Measurements from ENCODE around the gene CFAP73.
"Not testable (repeated sequence)": the region's sequence is repeated elsewhere in the genome, so short reads cannot be mapped to it uniquely, and the experiment has no call there.

CFAP73 gene

DNA sequence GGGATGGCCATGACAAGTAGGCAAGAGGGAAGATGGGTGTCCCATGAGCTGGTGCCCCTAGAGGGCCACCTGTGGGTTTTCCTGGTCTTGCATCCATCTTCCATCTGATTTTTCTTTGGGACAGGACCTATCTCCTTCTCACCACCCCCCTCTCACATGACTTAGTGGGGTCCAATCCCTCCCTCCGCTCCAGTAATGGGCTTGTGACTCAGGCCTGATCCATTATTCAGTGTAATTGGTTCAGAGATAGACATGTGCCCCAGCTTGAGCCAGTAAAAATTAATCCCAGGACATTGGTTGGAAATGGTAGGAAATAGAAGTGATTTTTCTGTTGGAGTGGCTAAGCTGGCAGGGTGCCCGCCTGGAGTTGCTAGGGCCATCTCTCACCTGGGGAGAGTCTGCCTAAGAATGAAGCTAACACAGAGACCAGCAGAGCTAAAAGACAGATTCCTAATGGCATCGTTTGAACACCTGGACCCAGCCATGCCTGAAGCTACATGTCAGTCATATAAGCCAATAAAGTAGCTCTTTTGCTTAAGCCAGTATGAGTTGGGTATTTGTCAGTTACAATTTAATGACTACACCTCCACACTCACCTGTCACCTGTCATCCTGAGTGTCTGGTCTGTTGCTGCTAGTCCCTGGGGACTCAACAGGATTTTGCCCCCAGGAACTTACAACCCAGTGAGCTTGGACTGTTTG lies 28.7 kb upstream of the CFAP73 start:
- no peak for DNase-seq

DNA sequence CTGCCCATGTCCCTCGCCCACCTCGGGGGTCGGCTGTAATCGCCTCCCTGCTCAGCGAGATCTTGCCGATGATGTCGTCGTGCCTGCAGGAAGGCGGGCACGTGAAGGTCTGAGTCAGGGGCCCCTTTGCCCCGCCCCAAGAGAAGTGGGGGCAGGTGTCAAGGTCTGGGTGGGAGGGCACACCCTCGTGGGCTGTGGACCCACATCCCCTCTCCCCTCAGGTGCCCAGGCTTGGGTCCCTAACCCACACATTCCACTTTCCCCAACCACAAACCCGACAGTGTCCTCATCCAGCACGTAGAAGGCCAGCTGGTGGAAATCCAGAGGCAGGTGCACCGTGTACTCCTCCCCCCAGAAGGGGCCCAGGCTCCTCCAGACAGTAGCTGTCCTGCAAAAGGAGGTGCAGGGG lies 21.7 kb upstream of the CFAP73 start:
- no peak for DNase-seq

DNA sequence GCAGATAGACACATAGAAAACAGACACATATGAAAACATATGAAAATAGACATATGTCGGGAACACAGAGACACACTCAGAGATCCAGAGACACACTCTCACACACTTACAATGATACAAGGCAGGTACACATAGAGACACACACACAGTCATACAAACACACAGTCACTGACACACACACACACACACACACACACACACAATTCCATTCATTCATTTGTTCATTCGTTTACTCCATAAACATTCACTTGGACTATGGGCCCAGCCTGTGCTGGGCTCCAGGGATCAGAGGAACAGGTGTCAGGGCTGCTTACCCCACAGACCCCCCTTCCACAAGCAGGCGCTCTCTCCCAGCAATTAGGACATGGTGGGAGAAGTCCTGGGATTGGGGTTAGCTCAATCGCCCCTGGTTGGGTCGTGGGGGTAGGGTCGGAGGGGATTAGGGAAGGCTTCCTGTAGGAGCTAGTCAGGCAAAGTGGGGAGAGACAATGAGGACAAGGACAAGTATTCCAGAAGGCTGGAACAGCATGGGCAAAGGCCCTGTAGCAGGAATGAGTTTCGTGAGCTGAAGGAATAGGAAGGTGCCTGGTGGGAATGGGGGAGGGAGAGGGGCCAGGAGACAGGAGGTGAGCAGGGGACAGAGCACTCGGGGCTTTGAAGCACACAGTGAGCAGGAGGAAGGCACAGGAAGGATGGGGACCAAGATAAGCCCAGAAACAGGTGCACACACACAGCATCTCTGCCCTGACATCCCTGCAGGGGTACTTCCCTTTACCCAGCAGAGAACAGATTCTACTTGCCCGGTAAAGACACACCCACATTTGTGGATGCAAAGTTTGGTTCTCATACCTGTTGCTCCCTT lies 20.5 kb upstream of the CFAP73 start:
- DNase-seq = no peak

DNA sequence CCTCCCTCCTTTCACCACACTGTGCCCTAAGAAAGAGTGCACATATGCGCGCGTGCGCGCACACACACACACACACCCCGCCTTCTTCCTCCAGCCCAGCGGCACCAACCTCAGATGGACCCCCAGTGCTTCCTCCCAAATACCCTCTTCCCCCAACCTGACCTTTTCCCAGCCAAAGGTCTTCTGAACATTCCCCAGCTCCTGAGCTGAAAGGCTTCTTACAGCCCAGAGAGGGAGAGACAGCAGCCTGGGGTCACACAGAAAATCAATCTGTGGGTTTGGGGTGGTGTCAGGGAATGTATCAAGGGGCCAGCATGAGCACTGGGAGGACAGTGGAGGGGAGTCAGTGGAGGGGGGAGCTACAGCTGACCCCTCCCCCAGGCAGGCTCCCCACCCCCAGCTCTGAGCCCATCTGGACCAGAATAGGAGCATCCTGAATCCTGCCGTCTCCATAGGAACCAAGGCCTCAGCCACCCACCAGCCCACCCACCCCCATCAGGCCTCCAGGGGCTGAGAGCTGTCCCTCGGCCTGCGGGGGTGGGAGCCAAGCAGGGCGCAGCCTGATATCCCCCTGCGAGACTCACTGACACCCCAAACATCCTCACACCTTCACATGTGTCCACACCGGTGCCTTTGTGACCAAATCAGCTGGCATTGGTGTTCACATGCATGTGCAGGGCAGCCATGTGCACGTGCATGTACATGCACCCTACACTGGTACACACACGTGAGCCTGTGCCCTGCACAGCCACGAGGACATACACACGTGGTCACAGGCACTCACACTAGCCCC lies 19.7 kb upstream of the CFAP73 start:
- DNase-seq = no peak

DNA sequence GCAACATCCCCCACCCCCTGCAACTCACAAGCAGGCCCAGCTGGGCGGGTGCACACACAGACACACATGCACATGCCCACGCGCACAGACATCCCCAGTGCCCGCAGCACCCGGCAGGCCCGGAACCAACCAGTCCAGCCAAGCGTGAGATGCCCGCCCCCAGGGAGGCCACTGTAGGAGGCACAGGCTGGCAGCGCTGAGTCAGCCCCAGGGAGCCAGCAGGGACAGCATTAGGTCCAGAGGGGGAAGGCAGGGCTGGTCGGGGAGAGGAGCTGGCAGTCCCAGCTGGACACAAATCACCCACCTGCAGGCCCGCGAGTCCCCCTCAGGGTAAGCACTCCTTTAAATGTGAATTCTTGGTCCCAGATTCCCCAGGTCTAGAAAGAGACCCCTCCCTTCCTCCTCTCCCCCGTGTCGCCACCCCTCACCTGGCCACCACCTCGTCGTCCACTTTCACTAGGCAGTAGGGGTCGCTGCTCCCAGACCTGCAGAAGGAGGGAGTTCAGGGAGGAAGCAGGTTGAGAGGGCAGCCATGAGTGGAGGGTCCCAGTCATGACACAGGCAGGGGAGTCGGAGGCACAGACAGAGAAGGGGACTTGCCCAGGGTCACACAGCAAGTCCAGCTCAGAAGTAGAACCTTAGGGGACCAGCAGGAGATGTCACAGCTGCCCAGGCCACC lies 18.9 kb upstream of the CFAP73 start:
- DNase-seq = no peak

DNA sequence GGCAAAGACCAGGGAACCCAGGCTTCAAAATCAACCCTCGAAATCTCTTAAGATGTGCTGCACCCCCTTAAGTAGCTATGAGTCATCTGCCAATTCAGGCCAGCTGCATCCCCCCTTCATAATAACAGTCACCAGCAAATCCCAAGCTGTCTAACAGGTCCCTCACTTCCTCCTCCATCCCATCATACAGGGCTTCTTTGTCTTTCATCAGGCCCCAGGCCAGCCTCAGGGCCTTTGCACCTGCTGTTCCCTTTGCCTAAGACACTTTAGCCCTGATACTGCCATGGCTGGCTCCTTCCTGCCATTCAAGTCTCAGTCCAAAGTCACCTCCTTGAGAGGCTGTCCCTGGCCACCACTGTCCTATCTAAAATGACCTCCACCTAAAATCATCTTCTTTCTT lies 18.0 kb upstream of the CFAP73 start:
- DNase-seq = no peak

DNA sequence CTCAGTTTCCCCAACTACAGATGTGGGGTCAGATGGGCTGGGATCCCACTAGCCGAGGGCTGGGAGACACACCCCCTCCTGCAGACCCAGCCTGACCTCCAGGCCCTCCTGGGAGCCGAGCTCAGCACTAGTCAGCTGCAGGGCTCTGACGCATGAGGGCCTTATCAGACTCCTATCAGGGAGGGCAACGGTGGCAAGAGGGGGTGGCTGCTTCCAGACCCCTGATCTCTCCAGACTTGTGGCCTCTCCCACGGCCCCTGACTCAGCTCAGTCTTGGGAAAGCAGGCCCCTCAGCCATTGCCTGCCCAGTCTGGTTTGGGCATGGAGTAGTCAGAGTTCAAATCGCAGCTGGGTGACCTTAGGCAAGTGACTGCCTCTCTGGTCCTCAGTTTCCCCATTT lies 16.5 kb upstream of the CFAP73 start:
- no peak for DNase-seq

DNA sequence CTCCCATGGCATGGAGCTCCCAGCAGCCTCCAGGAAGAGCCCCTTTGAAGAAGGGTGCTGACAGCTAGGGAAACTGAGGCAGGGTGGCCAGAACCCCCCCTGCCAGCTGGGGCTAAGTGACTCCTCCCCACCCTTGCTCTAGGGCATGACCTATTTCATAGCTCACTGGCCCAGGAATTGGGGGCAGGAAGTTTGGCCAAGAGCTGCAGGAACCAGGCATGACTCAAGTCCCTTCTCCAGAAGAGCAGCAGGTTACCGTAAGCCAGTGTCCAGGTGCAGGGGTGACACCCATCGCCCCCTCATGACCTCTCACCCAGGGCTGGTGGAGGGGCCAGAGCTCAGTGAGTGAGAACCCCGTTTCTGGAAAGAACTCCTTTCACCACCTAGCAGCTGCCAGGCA lies 15.9 kb upstream of the CFAP73 start:
- DNase-seq = no peak

DNA sequence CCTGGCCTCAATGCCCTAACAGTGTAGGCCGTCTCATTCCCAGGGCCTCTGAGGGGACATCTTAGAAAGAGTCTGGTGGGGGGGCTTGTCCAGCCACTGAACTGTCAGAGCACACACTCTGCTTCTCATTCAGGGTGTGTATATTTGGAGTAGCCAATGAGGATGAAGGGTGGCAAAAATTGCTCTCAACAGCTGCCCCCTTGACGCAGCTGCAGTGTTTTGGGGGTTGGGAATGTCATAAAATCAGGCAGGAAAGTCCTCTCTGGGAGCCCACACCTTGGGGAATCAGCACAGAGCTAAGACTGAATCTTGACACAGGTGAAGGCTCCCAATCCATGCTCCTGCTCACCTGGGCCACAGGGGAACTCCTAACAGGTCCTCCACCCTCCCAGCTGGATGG lies 15.5 kb upstream of the CFAP73 start:
- no peak for DNase-seq

DNA sequence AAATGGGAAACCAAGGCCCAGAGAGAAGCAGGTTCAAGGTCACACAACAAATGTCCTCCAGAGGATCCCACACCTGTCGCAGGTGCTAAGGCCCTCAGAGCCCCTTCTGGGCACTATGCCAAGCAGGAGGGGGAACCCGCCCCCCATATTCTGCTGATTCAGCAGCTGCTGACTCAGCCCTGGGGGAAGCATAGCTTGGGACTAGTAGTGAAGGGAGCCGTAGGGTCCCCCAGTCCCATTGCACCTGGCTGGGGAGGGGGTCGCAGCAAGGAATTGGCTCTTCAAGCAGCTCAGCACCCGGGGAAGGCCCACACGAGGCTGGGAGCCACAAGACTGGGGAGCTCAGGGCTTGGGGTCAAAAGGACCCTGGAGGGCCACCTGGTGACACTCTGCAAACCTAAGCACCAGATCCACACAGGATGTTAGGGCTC lies 15.0 kb upstream of the CFAP73 start:
- no peak for DNase-seq

DNA sequence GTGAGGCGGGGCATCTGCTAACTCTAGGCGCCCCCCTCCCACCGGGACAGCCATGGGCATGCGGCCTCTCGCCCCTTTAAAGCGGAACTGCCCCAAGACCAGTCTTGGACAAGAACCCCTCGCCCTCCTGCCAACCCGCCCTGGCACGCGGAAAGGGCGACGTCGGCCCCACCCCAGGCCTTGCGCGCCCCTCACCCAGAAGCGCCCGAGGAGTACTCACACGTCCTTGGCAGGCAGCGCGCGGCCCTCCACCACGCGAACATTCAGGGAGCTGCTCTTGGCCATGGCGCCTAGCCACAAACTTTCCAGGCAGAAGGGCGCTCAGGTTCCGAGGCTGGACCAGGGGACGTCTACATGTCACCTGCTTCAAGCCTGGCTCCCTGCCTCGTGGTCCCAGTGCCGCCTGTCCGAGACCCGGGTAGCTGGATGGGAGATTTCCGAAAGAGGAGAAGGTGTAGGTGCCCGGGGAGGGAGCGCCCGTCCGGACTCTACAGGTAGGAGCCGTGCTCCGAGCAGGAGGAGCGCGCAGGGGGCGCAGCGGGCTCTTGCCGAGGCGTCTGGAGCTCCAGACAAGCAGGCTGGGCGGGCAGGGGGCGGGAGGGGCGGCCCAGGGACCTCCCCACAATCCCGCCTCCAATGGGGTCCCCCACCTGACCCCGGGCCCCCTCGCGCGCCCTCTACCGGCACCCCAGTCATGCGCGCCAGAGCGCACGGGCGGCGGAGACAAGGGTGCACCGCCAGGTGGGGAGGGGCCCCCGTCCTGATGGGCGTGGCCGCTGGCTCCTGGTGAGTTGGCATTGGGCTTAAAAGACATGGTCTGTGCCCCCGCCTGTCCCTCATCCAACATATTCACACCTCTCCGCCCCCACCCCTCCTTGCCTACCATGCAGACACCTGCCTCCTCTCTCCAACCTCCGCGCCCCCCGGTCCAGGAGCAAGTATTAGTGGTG lies 14.1 kb upstream of the CFAP73 start, which contains the start of gene RASAL1:
RASAL1 (minus strand) TSS at position 584 of the 950 bp plus-strand sequence; CDS start at position 285, 299 bp downstream.
- DNase-seq = peak; percentile 73

DNA sequence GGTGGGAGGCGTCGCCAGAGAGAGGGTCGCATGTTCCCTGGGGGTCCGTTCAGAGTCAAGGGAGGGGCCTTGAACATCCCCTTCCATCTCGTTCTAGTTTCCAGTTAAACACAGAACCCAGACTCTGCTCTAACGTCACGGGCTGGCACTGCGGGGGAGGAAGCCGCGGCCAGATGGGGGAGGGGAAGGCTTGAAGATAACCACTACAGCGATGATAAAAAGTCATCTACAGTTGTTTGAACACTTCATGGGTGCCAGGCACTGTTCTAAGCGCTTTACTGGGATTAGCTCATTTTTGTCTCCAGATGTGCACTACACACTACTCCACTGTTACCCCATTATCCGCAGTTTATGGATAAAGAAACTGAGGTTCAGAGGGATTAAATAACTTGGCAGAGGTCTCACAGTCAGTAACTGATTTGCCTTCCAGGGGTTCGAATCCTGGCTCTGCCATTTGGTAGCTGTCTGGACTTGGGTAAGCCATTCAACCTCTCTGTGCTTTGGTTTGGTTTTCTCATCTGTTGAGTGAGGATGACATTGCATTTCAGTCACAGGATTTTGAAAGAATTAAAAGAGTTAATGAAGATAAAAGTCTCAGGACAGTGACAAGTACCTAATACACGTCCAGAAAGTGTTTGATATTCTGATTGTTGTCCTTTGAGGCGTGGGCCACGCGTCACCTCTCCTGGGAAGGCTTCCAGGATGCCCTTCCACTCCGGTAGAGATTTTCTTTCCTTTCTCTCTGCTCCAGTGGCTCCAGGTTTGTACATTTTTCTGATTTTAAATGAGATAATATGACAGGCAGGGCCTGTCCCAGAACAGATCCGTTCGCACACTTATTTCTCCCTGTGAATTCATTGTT lies 13.2 kb upstream of the CFAP73 start:
- peak; percentile 86 for DNase-seq

DNA sequence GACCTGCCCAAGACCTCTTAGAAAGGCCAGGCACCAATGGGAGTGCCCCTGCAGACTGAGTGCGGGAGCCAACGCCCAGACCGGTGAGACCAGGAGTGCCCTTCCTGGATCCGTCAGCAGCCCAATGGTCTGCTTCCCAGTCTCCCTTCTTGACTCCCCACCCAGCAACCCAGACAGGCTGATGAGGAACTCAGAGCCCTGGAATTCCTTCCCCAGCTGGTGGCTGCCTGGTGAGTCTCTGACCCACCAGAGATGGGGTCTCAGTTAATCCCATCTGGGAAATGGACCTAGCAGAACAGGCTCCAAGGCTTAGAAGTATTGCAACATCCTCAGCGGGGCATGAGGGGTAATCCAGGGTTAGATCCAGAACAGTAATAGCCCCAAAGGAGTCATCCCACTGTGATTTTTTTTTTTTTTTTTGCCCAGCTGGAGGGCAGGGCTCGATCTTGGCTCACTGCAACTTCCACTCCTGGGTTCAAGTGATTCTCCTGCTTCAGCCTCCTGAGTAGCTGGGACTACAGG lies 12.5 kb upstream of the CFAP73 start:
- no peak for DNase-seq

DNA sequence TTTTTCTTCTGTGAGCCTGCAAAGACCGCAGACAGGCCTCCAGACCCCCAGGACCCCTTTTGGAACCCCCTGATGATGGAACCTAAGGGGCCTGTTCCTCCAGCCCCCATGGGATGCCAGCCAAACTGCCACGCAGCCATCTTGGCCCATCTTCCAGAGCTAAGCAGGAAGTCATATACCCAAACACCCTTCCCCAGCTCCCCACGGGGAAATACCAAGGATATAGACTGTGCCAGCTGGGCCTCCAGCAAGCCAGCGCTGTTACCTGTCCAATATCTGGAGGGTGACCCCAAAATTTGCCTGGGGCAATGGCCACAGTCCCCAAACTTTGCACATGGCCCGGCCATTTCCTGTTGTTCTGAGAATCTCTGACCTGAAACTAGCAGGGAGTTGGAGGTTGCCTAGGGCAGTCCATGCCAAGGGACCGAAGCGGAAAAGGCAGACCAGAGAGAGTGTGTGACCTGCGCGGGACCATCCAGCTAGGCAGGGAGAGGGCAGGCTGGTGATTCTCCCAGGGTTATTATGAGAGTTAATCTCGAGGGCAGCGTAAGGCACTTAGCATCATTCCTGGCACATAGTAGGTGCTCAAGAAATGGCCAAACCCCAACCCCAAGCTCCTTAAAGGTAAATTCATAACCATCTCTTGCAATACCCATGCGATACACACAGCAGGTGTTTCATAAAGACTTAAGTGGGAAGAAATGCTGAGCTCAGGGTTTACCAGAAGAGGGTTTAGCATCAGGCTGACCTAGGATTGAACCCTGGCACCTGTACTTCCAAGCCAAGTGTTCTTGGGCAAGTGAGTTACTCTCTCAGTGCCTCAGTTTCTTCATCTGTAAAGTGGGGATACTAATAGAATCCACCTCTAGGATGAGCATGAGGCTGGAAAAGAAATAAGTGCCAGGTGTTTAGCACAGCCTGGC lies 11.4 kb upstream of the CFAP73 start:
- DNase-seq = no peak

DNA sequence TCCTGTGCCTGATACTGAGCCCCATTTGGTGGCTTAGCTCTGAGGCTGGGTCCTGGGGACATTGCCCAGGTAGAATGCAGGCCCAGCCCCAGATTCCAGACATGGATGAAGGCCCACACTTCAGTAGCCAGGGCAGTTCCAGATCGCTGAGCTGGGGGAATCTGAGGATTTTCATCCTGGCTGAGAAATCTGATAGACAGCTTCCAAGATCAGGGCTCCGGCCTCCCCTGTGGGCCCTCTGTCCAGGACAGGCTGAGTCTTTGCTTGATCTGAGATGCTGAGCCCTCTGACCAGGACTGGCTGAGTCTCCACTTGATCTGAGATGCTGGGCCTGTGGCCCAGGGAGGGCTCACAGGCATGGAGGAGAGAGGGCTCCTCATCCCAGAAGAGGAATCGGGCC lies 10.7 kb upstream of the CFAP73 start:
- DNase-seq = no peak

DNA sequence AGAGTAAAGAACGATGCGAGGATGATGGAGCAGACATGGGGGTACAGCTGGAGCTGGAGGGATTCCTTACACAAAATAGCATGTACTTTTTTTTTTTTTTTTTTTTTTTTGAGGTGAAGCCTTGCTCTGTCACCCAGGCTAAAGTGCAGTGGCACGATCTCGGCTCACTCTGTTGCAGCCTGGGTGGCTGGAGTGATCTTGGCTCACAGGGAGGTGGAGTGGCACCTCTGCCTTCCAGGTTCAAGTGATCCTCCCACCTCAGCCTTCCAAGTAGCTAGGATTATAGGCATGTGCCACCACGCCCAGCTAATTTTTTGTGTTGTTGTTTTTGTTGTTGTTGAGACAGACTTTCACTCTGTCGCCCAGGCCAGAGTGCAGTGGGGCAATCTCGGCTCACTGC lies 8.8 kb upstream of the CFAP73 start:
- no peak for DNase-seq

DNA sequence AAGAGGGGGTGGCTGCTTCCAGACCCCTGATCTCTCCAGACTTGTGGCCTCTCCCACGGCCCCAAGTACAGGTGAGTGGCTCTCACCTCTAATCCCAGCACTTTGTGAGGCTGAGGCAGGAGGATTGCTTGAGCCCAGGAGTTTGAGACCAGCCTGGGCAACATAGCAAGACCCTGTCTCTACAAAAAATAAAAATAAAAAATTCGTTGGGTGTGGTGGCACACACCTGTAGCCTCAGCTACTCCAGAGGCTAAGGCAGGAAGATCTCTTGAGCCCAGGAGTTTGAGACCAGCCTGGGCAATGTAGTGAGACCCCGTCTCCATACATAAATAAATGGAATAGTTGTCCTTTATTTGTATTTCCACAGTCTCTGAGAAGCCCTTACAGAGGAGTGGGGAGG lies 7.8 kb upstream of the CFAP73 start:
- DNase-seq = not testable (repeated sequence)

DNA sequence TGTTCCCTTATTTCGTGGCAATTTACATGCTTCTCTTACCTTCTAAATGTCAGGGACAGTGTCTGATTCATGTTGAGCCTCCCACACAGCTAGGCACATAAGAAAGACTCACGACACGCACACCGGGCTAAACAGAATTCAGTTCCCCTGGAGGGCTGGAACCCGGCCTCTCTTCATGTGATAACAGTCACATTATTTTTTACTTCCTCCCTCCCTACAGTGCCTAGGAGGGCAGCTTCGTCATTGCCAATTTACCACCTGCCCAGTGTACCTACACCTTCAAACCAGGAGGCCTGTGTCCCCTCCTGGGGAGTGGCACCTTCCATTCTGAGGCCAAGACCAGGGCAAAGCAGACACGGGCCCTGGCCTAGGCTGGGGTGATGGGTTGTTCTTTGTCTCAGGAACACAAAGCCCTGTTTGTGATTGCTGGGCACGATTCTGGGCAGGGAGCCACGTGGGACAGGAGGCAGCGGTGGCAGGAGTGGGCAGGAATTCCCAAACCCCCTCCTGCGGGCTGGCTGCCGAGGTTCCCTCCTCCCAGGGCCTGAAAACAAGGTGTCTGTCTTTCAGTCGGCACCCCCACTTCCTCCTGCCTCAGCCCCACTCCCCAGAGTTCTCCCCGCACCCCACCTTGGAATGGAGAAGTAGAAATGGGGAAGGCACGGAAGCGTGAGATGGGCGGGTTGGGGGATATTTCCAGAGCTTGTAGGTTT lies 7.2 kb upstream of the CFAP73 start:
- peak; percentile 73 for DNase-seq
